ENCODE measurements around the gene MMP25. TPM values are rescaled to one million over a fixed set of nuclear protein-coding genes. Genes with fewer than 3 reads are reported as not detected.
A peak's percentile ranks its signal among the peaks of the same experiment; 100 is the strongest.
"Not testable (repeated sequence)": the region's sequence is repeated elsewhere in the genome, so short reads cannot be mapped to it uniquely, and the experiment has no call there.

Gene MMP25
- total RNA-seq, 3 donors from 2014 or later (not counting 1 experiment from before 2014, with no cell fraction given), result 2.0 to 62.2 (median 5.6) TPM

DNA sequence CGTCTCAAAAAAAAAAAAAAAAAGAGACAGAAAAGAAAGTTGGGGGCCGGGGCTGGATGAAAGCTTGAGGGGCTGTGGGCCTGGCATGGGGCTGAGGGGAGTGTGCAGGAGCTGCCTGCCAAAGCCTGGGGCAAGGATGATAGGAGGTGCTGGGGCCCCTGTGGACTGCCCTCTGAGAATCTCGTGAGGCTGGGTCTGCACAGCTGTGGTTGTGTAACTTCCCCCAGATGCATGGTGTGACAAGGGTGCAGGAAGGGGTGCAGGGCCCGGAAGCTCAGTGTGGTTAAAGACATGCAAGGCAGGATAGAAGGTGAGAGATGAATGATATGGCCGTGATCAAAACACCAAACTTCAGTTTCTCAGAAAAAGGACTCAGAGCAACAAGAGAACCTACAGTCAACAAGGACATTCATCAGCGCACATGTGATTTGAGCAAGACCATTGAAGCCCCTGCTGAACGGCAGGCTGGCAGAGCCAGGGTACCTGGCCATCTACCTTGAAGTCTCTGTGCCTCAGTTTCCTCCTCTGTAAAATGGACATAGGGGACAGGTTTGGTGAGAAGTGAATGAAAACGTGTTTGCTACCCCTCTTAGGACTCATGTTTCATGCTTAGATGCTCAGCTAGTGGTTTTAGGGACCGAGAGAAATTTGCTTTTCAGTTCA lies 28.6 kb downstream of the MMP25 start:
- Mint-ChIP-seq H3K4me1 (peaks cover 85 to 90% of the 10 kb centered on the region in 2 donors), H3K27ac (peak overlapping the region; percentile 91 to 97), H3K36me3 (peaks cover 6% of the 10 kb centered on the region), H3K4me3 (peak overlapping the region; percentile 74), H3K9me3 (no peaks in the 10 kb centered on the region), H3K27me3 (ENCODE audit: low read depth in 2 of 2) (no peaks in the 10 kb centered on the region)
- peaks cover 5% of the 10 kb centered on the region for H3K9me3 ChIP-seq (ENCODE audit: control insufficient read depth, insufficient read depth, low read length)
- WGBS (ENCODE audit: insufficient coverage), result 1% methylated on average over 8 of the region's 9 CpGs
- H3K4me1 ChIP-seq (ENCODE audit: control insufficient read depth, insufficient read depth, low read length), result peaks cover 86% of the 10 kb centered on the region
- ATAC-seq, result peak; percentile 75 to 92 (median 86)
- H3K27me3 ChIP-seq (ENCODE audit: control insufficient read depth, insufficient read depth, low read length), result no peaks in the 10 kb centered on the region
- TF ChIP-seq CTCF (IDR thresholded peaks at IDR 0.05), result no peak
- H3K36me3 ChIP-seq (ENCODE audit: control insufficient read depth, insufficient read depth, low read length), result no peaks in the 10 kb centered on the region
- H3K27ac ChIP-seq (ENCODE audit: low read length), result peak overlapping the region; percentile 86
- intact Hi-C loops (cut with micrococcal nuclease), result loop anchor here (5.0 kb wide), 1 partner anchor 77 kb away; no protein-coding TSS in a partner anchor
- H3K4me3 ChIP-seq (ENCODE audit: low read length), result peak overlapping the region; percentile 6
- DNase-seq, result peak; percentile 74 to 93

DNA sequence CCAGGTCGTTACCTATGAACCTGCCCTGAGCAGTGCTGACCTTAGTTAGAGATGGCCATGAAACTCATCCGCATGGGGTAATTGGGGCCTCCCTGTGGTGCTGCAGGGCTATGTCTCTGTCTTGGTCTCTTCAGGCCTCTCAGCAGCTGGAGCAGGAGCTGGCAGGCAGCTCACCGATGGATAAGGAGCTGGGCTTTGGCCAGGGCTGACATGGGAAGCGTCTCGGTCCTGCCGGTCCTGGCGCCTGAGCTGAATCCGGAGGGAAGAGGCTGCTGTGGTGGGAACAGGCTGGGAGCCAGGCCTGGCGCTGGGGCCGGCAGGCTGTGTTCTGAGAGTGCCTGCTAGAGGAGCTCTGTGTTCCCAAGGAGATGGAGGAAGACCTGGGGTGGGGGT lies 29.2 kb downstream of the MMP25 start:
- Histone ChIP-seq H3K4me3 (ENCODE audit: low read length) (peak overlapping the region; percentile 6), H3K9me3 (ENCODE audit: control insufficient read depth, insufficient read depth, low read length) (peaks cover 6% of the 10 kb centered on the region), H3K4me1 (ENCODE audit: control insufficient read depth, insufficient read depth, low read length) (peaks cover 84% of the 10 kb centered on the region), H3K27ac (ENCODE audit: low read length) (peak overlapping the region; percentile 86), H3K36me3 (ENCODE audit: control insufficient read depth, insufficient read depth, low read length) (no peaks in the 10 kb centered on the region), H3K27me3 (ENCODE audit: control insufficient read depth, insufficient read depth, low read length) (no peaks in the 10 kb centered on the region)
- no peaks in the 10 kb centered on the region for H3K9me3 Mint-ChIP-seq
- no peak for TF ChIP-seq CTCF (IDR thresholded peaks at IDR 0.05)
- peaks cover 82 to 86% of the 10 kb centered on the region in 2 donors for H3K4me1 Mint-ChIP-seq
- peak overlapping the region; percentile 74 for H3K4me3 Mint-ChIP-seq
- ATAC-seq (peak in 2 of 3 donors; percentile 5 to 19), DNase-seq (peak in 1 of 2 donors; percentile 61)
- intact Hi-C loops (cut with micrococcal nuclease), result loop anchor here (5.0 kb wide), 1 partner anchor 77 kb away; no protein-coding TSS in a partner anchor
- WGBS (ENCODE audit: insufficient coverage), result 48% methylated on average over 10 of the region's 10 CpGs
- H3K27ac Mint-ChIP-seq, result peak overlapping the region; percentile 91 to 97
- H3K36me3 Mint-ChIP-seq, result peaks cover 6% of the 10 kb centered on the region
- H3K27me3 Mint-ChIP-seq (ENCODE audit: low read depth in 2 of 2), result no peaks in the 10 kb centered on the region

- ATAC-seq; H3K27me3 ChIP-seq (ENCODE audit: control insufficient read depth, insufficient read depth, low read length); H3K36me3 ChIP-seq (ENCODE audit: control insufficient read depth, insufficient read depth, low read length); H3K36me3 Mint-ChIP-seq; H3K27me3 Mint-ChIP-seq (ENCODE audit: low read depth in 2 of 2); H3K9me3 Mint-ChIP-seq; H3K9me3 ChIP-seq (ENCODE audit: control insufficient read depth, insufficient read depth, low read length); DNase-seq; H3K4me3 ChIP-seq (ENCODE audit: low read length): not testable (repeated sequence)
- Histone ChIP-seq H3K4me1 (ENCODE audit: control insufficient read depth, insufficient read depth, low read length) (peaks cover 80% of the 10 kb centered on the region), H3K27ac (ENCODE audit: low read length) (peak overlapping the region; percentile 86)
- WGBS (ENCODE audit: insufficient coverage), result 70% methylated on average over 6 of the region's 6 CpGs
- intact Hi-C loops (cut with micrococcal nuclease), result loop anchor here (5.0 kb wide), 1 partner anchor 76 kb away; no protein-coding TSS in a partner anchor
- Mint-ChIP-seq H3K27ac (peak overlapping the region; percentile 91 to 97), H3K4me3 (peak overlapping the region; percentile 74), H3K4me1 (peaks cover 83 to 86% of the 10 kb centered on the region in 2 donors)
Observed at GRCh38 chr16:3075946-3076345, 29.6 kb downstream of the MMP25 start.

DNA sequence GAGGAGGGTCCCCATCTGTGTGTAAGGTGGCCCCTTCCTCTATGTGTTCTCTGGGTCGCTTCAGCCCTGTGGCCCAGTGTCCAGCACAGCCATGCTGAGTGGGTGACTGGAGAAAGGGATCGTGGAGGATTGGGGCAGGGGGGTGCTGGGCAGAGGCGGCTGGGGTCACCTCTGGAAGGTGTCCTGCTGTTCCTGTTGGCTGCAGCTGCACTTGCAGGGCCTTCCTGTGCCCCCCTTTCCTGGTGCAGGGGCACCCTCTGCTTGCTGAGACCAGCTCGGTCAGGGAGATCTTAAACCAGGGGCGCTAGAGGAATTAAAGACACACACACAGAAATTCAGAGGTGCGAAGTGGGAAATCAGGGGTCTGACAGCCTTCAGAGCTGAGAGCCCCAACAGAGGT lies 30.2 kb downstream of the MMP25 start:
- WGBS (ENCODE audit: insufficient coverage), result 39% methylated on average over 5 of the region's 6 CpGs
- peaks cover 78 to 84% of the 10 kb centered on the region in 2 donors for H3K4me1 Mint-ChIP-seq
- H3K27ac Mint-ChIP-seq, result peak overlapping the region; percentile 91 to 97
- peak overlapping the region; percentile 86 for H3K27ac ChIP-seq (ENCODE audit: low read length)
- H3K27me3 ChIP-seq (ENCODE audit: control insufficient read depth, insufficient read depth, low read length), result no peaks in the 10 kb centered on the region
- H3K4me1 ChIP-seq (ENCODE audit: control insufficient read depth, insufficient read depth, low read length), result peaks cover 79% of the 10 kb centered on the region
- H3K4me3 Mint-ChIP-seq, result peak overlapping the region; percentile 74
- H3K9me3 Mint-ChIP-seq, result no peaks in the 10 kb centered on the region
- no peaks in the 10 kb centered on the region for H3K27me3 Mint-ChIP-seq (ENCODE audit: low read depth in 2 of 2)
- intact Hi-C loops (cut with micrococcal nuclease), result loop anchor here (5.0 kb wide), 1 partner anchor 76 kb away; no protein-coding TSS in a partner anchor
- peak overlapping the region; percentile 6 for H3K4me3 ChIP-seq (ENCODE audit: low read length)
- DNase-seq (peak in 1 of 2 donors; percentile 35), ATAC-seq (no peak)
- TF ChIP-seq CTCF (IDR thresholded peaks at IDR 0.05), result no peak
- H3K36me3 ChIP-seq (ENCODE audit: control insufficient read depth, insufficient read depth, low read length), result no peaks in the 10 kb centered on the region
- peaks cover 6% of the 10 kb centered on the region for H3K9me3 ChIP-seq (ENCODE audit: control insufficient read depth, insufficient read depth, low read length)
- peaks cover 6% of the 10 kb centered on the region for H3K36me3 Mint-ChIP-seq

All from natural killer cell (primary cell).